SK-N-SH (cell line): ENCODE data around the gene INHBE.

Experiments used
- CTCF ChIP-seq: fragments of 200-600 bp; sonication (generic); IDR thresholded peaks from 2 replicates; pipeline ENCODE4 v1.6.1; 2017; ENCODE audit warnings: antibody characterized with exemption, mild to moderate bottlenecking, moderate library complexity
- RCOR1 ChIP-seq: fragments of 150-350 bp; IDR thresholded peaks from 2 replicates; pipeline ENCODE4 v1.6.1; 2017; ENCODE audit warnings: antibody characterized with exemption, low read length

GRCh38 chr12:57464569-57464968, 9.5 kb downstream of the INHBE start:
- no peak for TF ChIP-seq CTCF
- no peak for TF ChIP-seq RCOR1
